Calu3 (cell line): ENCODE results near the gene SND1. TPM values are rescaled to one million over a fixed set of nuclear protein-coding genes. Genes with fewer than 3 reads are reported as not detected.

Experiments
- BruUV-seq: library from RNA; stranded (reverse); fragments of 400-500 nt; replicated peaks from 2 replicates; lab custom pipeline; 2021; lab: Mats Ljungman, UMichigan
- CTCF ChIA-PET: fragments of 300-600 bp; sonication (Branson Sonifier 250); formaldehyde crosslinking; loops from one replicate; lab custom pipeline; 2022; ENCODE audit warnings: antibody characterized with exemption; lab: Charles Lee
- DNase-seq: peaks from one replicate; pipeline ENCODE4 v3.0.0; 2022
- H3K27ac Mint-ChIP-seq: one replicate; pipeline ENCODE4 v1.8.0; 2022; ENCODE audit warnings: mixed read lengths; ENCODE audit not compliant: unreplicated experiment
- H3K27me3 Mint-ChIP-seq: one replicate; pipeline ENCODE4 v1.8.0; 2022; ENCODE audit warnings: mixed read lengths; ENCODE audit not compliant: unreplicated experiment
- H3K36me3 Mint-ChIP-seq: one replicate; pipeline ENCODE4 v1.8.0; 2022; ENCODE audit warnings: mild to moderate bottlenecking, moderate library complexity, mixed read lengths; ENCODE audit not compliant: insufficient read depth, unreplicated experiment
- H3K4me1 Mint-ChIP-seq: one replicate; pipeline ENCODE4 v1.8.0; 2022; ENCODE audit warnings: mild to moderate bottlenecking, low read depth, mixed read lengths; ENCODE audit not compliant: unreplicated experiment
- H3K4me3 Mint-ChIP-seq: one replicate; pipeline ENCODE4 v1.8.0; 2022; ENCODE audit warnings: mild to moderate bottlenecking, low read depth, moderate library complexity, mixed read lengths; ENCODE audit not compliant: unreplicated experiment
- H3K9me3 Mint-ChIP-seq: one replicate; pipeline ENCODE4 v1.8.0; 2022; ENCODE audit warnings: low read depth, mixed read lengths; ENCODE audit not compliant: unreplicated experiment
- intact Hi-C: fragments of 100-400 bp; cut with micrococcal nuclease; formaldehyde crosslinking; loops from one replicate; pipeline ENCODE4 v1.10.0; 2022; ENCODE audit not compliant: unreplicated experiment
- total RNA-seq: library from RNA; stranded (reverse); gene quantifications from 2 replicates; pipeline ENCODE4 v1.2.3, GENCODE V29; 2022
- TF ChIP-seq, protein P1 (sequence below): fragments of 200-600 bp; IDR thresholded peaks from one replicate; pipeline ENCODE4 v1.8.0; 2022; ENCODE audit warnings: antibody characterized with exemption; ENCODE audit not compliant: unreplicated experiment

The SND1 gene
- total RNA-seq, 1 experiment from 2014 or later: 205 TPM

- TF ChIP-seq, protein P1, sequence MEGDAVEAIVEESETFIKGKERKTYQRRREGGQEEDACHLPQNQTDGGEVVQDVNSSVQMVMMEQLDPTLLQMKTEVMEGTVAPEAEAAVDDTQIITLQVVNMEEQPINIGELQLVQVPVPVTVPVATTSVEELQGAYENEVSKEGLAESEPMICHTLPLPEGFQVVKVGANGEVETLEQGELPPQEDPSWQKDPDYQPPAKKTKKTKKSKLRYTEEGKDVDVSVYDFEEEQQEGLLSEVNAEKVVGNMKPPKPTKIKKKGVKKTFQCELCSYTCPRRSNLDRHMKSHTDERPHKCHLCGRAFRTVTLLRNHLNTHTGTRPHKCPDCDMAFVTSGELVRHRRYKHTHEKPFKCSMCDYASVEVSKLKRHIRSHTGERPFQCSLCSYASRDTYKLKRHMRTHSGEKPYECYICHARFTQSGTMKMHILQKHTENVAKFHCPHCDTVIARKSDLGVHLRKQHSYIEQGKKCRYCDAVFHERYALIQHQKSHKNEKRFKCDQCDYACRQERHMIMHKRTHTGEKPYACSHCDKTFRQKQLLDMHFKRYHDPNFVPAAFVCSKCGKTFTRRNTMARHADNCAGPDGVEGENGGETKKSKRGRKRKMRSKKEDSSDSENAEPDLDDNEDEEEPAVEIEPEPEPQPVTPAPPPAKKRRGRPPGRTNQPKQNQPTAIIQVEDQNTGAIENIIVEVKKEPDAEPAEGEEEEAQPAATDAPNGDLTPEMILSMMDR: no peak
- no peak for DNase-seq
- intact Hi-C loops: no loop called here
- Mint-ChIP-seq H3K4me3 (no peak overlapping the region), H3K9me3 (no peaks in the 10 kb centered on the region), H3K36me3 (no peaks in the 10 kb centered on the region), H3K27ac (no peak overlapping the region), H3K4me1 (peaks cover 22% of the 10 kb centered on the region), H3K27me3 (no peaks in the 10 kb centered on the region)
- CTCF ChIA-PET: interaction anchor here (0.6 kb wide), 1 partner anchor 24 kb away, joined by 3 read pairs; no protein-coding TSS in a partner anchor
- BruUV-seq: no TSS peak
Observed at GRCh38 chr7:127793582-127793981, 141.6 kb downstream of the SND1 start.

GRCh38 chr7:127794136-127794535 lies 142.1 kb downstream of the SND1 start:
- Mint-ChIP-seq H3K27me3 (no peaks in the 10 kb centered on the region), H3K9me3 (no peaks in the 10 kb centered on the region), H3K4me3 (no peak overlapping the region), H3K4me1 (peaks cover 22% of the 10 kb centered on the region), H3K27ac (no peak overlapping the region), H3K36me3 (no peaks in the 10 kb centered on the region)
- CTCF ChIA-PET: no interaction called here
- BruUV-seq: no TSS peak
- intact Hi-C loops: no loop called here
- TF ChIP-seq, protein P1: no peak
- no peak for DNase-seq

- no peak overlapping the region for H3K4me3 Mint-ChIP-seq
- no peak overlapping the region for H3K27ac Mint-ChIP-seq
- TF ChIP-seq, protein P1: no peak
- H3K4me1 Mint-ChIP-seq: peaks cover 22% of the 10 kb centered on the region
- no TSS peak for BruUV-seq
- H3K27me3 Mint-ChIP-seq: no peaks in the 10 kb centered on the region
- DNase-seq: no peak
- CTCF ChIA-PET: interaction anchor here (1.2 kb wide), 1 partner anchor 13 kb away, joined by 3 read pairs; no protein-coding TSS in a partner anchor
- no peaks in the 10 kb centered on the region for H3K36me3 Mint-ChIP-seq
- H3K9me3 Mint-ChIP-seq: no peaks in the 10 kb centered on the region
- intact Hi-C loops: no loop called here
Observed at GRCh38 chr7:127794551-127794950, 142.6 kb downstream of the SND1 start.

DNA sequence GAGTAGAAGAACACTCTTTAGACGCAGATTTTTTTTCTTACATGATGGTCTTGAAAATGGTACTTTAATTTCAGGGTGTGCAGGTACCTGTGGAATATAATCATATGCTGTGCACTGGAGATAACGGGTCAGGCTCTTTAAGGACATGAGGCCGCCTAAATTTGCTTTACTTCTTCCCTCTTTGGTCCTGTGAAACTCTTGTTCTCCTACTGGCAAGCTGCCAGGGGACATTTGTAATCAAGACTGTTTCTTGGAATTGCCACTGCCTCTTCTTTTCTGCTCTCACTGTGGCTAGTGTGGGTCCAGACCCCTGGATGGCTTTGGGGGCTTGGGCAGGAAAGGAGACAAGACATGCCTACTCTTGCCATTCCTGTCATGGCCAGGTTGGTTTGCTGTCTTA lies 146.0 kb downstream of the SND1 start:
- Mint-ChIP-seq H3K4me3 (no peak overlapping the region), H3K9me3 (no peaks in the 10 kb centered on the region), H3K27me3 (no peaks in the 10 kb centered on the region), H3K36me3 (no peaks in the 10 kb centered on the region), H3K4me1 (peaks cover 8% of the 10 kb centered on the region), H3K27ac (no peak overlapping the region)
- DNase-seq: no peak
- TF ChIP-seq, protein P1: no peak
- CTCF ChIA-PET: interaction anchor here (0.6 kb wide), 1 partner anchor 17 kb away, joined by 4 read pairs; no protein-coding TSS in a partner anchor
- BruUV-seq: no TSS peak
- intact Hi-C loops: no loop called here
